Activated naive CD4-positive, alpha-beta T cell treated with Interleukin-2 at 50 U/mL for 16 hours (primary cell): ENCODE data around the gene UQCC3.
A peak's percentile ranks its signal among the peaks of the same experiment; 100 is the strongest.
"Not testable (repeated sequence)": the region's sequence is repeated elsewhere in the genome, so short reads cannot be mapped to it uniquely, and the experiment has no call there.

Experiments
- DNase-seq: peaks from one replicate; pipeline ENCODE4 v3.0.0-alpha.2; 2020

The UQCC3 gene

DNA sequence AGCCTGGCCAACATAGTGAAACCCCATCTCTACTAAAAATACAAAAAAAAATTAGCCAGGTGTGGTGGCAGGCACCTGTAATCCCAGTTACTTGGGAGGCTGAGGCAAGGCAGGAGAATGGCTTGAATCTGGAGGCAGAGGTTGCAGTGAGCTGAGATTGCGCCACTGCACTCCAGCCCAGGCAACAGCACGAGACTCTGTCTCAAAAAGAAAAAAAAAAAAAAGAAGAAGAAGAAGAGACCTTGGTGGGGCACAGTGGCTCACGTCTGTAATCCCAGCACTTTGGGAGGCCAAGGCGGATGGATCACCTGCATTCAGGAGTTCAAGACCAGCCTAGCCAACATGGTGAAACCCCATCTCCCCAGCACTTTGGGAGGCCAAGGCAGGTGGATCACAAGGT lies 32.4 kb downstream of the UQCC3 start:
- not testable (repeated sequence) for DNase-seq

DNA sequence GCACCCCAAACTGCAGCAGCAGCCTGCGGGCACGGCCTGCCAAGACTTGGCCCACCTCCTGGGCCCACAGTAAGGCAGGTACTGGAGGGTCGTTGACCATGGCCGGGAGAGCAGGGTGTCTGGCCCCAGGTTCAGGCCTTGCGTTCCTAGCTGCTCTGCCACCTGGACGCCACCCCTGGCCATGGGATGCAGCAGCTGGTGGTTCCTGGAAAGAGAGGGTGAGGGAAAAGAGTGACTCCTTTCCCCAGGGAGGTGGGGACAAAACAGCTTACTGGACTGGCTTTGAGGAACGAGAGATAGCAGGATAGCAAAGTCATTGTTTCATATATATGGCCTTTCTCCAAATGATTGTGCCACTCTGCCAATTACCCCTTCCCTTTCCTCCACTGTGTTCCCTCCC lies 33.9 kb downstream of the UQCC3 start:
- no peak for DNase-seq

DNA sequence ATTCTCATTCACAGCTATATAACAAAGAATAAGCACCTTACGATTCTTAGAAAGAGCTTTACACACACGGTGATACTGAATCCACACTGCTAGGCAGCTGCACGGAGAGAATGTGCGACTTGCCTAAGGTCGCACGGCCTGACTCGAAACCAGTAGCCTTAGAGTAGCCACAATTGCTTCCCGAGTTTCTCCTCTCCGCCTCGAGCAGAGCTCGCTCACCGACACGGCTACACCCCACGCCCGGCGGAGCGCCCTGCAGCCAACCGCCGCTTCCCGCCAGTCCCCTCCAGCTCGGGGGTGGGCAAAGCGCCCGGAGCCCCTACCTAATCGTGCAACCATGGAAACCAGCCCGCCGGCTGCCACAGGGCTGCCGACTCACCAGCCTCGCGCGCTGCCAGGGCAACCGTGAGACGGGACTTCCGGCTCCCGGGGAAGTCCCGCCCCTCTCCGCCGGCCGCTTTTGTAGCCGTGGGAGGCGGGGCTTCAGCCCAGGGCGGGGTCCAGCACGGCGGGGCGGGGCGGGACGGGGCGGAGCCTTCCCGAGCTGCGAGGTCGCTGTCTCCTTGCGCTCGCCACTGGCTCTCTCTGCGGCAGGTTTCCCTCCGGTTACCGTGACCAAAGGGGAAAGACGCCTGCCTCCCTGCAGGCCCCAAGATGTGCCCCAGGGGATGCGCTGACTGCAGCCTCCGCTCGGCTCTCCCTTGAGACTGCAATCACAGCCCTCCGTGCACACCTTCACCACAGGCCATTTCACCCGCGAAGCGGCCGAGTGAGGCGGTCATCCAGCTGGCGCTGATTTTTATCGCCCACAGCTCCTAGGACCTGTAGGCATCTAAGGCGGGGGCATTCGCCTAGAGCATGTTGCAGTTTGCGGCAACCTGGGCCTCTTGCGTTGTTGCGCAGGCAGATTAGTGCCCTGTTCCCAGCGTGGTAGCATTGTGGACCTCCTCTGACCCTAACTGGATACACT lies 34.7 kb downstream of the UQCC3 start:
- DNase-seq: peak; percentile 92

DNA sequence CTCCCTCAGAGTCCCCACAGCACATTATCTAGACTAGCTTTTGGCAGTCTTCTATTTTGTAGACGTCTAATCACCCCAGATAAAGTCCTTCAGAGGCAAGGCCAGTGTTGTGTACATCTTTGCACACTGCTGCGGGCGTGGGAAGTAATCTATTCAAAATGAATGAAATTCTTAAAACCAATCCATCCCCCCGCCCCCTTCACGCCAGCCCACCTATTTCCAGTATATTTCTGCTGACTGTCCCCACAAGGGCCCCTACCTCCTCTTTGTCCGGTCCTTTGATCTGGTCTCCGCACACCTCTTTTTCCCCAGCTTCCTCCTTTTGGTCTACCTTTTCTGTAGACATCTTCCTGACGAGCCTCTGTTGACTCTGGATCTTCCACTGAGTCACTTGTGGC lies 35.4 kb downstream of the UQCC3 start:
- DNase-seq: no peak

DNA sequence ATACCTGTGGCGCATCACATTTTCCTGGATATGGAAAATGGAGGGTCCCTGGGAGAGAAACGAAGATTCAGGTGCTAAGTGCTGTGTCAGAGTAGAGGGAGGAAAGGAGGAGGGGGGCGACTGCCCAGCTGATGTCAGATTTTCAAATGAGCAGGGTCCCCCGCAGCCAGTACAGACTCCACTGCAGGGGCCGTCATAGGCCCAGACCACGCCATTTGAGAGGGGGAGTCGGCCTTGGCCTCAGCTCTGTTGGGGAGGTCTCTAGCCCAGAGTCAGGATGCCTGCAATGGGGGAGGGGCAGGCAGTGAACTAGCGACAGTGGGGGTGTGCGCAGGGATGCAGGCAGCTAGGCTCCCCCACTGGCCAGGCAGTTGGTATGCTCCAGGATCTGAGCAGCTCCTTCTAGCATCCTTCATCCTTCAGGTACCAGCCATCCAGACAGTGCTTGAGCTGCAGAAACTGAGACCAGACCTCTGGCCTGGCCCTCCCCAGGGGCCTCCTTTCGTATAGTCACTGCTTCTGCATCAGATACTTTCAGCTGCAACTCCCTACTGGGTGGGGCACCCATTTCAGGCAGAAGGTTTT lies 35.9 kb downstream of the UQCC3 start, which contains the start of the genes BSCL2 and GNG3:
TSS of gene BSCL2 (minus strand) at position 148 of the 585 bp plus-strand sequence. CDS start 229 bp downstream, outside the sequence.
TSS of gene GNG3 (plus strand) at position 400 of the 585 bp plus-strand sequence. CDS start 620 bp downstream, outside the sequence.
- DNase-seq: no peak

DNA sequence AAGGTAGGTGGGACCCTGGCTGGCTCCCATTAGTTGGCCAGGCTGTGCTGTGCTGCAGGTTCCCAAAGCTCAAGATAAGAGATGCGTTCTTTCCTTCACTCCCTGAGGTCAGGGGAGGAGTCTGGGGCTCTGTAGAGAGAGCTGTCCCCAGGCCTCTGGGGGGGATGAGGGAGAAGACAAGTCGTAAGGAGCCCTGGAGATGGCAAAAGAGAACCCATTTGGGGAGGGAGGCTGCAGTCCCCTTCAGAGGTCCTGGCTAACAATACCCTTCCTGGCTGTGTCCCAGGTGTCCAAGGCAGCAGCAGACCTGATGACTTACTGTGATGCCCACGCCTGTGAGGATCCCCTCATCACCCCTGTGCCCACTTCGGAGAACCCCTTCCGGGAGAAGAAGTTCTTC lies 36.9 kb downstream of the UQCC3 start:
- DNase-seq: no peak

DNA sequence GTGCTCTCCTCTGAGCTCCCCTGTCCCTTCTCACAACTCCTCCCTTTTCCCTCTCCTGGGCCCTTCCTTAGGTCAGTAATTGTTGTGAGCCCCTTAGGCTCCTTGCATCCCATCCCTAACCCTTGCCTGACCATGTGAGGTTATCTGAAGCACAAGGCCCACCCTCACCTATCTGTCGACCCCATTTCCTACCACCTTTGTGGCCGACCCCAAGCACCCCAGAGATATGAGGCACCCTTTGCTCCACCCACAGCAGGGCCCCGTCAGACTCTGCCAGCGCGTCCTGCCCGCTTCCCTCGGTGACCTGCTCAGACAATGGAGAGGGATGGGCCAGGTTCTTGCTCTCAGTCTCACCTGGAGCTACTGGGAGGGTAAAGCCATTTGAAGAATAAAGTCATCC lies 37.3 kb downstream of the UQCC3 start:
- DNase-seq: peak; percentile 42

DNA sequence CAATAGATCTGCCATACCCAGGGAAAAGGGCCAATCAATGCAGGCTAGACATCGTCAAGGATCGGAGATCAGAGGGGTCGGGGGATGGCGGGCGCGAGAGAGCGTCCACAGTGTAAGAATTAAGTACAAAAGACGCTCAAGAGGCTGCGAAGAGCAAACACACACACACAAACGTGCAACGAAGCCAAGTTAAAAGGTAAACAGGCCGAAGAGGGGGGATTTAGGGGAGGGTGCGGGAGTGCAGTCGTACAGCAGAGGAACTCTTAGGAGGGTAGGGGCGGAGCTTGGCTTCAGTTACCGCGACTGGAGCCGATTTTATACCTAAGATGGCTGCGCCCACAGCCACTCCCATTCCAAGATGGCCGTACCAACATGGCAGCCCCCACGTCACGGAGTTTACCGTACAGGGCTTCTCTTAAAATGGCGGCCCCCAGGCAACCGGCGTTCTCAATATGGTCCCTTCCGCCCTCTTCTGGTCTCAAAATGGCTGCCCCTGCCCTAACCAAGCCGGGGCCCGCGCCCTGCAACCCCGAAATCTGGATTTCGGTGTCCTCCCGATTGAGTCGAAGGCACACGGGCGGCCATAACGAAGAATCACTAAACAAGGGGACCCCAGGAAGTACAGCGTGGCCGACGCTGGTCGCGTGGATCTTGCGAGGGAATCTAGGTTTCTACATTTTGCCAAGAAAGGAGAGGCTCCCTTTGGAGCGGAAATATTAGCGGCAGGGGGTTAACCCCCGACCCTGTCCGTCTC lies 38.0 kb downstream of the UQCC3 start:
- DNase-seq: peak; percentile 96

DNA sequence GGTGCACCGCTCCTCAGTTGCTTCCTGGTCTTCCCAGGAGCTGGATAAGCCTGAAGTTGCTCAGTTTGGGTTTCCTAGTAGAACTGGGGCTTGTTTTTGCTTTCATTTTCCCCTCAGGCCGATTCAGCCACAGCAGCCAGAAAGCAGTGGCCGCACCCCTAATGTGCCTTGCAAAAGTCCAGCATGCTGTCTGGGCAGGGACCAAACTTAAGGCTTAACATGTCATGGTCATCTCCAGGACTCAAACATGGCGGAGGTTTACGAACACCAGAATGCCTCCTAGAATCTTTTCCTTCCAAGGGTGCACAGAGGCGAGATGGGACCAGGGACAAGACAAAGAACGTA lies 38.5 kb downstream of the UQCC3 start:
- no peak for DNase-seq

DNA sequence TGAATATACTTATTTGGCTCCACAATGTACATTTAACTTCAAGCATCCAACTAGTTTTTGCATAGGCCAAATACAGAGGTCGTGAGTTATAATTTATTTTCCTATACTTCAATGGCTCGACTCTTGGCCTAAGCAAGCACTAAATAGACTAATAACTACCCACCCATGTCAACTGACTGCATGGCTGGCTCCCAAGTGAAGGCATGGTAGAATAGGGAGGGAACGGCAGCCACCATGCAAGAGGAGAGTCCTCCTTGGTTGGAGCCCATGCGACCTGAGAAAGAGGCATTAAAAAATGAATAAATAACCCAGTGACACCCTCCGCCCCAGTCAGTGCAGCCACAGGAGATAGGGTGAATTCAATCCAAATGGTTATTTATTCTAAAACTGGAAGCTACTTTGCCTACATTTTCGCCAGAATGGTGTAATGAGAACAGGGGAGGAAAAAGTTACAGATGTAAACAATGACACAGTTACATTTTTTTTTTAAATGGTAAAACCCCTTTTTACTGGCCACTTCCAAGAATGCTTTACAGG lies 40.9 kb downstream of the UQCC3 start:
- no peak for DNase-seq

DNA sequence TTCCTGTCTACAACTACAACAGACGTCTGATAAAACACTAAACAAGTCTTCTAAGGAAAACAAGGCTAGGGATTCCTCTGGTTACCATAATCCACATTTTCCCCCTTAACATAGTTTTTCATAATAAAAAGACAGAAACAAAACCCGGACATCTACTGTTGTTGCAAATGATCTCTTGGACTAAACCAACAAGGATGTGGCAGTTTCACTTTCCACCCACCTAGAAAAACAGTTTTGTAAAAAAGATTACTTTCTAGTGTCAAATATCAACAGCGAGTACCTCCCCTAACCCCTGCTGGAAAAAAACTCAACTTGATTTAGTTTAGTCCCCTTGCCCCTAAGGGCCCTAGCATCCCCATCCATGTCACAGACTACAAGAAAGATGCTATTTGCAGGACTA lies 41.4 kb downstream of the UQCC3 start:
- DNase-seq: no peak

DNA sequence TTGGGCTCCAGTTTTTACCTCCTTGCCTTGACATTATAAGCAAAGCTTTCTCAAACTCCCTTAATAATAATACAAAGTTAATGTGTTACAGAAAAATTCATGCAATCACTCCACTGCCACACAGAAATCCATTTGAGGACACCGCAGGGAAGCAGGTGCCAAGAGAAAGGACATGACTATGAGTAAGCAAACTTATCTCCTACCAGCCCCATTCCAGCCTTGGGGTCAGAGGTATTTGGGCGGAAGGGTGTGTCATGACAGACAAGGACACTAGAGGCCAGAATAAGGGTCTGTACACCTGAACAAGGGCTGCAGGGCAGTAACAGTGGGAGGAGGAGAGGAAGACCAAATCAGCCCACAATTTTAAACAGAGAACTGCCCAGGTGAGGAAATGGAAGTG lies 41.9 kb downstream of the UQCC3 start:
- DNase-seq: no peak

DNA sequence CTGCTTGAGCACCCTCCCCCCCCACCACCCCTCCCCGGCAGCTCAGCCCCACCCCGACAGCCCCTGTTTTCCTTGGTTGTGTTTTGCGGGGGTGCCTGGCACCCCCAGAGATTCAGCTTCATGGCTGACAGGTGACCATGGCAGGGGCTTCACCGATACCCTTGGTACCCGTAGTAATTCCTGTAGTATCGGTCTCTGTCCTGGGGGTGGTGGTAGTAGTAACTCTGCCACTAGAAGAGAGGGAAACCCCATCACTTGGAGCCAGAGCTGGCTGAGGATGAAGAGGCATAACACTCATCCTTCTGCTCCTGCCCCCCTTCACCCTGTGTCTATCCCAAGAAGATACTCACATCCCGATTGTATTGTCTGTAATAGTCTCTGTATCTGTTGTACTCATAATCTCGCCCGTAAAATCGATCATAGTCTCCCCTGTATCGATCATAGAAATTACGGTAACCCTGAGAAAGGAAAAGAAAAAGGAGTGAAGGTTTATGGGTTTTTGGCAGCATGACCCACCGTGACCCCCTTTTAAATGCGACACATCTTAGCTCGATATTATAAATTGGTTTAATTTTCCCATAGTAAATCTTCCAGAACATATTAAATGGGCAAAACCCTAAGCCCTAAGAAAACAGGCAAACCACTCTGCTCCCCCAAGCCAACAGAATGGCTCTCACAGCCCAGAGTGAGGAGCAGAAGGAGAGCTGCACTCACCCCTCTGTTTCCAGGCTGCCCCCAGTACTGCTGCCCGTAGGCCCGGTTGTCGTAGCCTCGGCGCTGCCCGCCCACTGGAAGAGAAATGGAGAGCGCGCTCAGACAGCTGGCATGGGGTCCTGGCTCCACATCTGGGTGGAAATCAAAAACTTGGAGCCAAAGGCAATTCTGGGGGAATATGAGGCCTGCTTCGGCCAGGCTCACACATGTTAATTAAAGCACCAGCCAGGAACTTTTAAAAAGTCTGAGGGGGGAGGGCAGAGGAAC lies 44.0 kb downstream of the UQCC3 start:
- no peak for DNase-seq

DNA sequence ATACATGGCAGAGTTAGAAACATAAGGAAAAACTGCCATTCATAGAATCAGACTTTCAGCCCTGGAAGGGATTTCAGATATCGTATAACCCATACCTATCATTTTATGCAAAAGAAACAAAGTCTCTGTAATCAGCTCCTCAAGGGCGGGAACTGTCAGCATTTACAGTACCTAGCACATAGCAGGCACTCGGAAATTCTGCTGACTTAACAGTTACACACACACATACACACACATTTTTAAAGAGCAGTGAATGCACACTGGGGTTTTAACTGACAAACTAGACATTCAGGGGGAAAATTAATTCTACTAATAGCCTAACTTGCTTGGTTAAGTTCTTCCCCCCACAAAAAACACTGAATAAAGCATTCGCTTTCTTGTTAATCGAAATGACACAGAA lies 44.7 kb downstream of the UQCC3 start:
- DNase-seq: no peak

DNA sequence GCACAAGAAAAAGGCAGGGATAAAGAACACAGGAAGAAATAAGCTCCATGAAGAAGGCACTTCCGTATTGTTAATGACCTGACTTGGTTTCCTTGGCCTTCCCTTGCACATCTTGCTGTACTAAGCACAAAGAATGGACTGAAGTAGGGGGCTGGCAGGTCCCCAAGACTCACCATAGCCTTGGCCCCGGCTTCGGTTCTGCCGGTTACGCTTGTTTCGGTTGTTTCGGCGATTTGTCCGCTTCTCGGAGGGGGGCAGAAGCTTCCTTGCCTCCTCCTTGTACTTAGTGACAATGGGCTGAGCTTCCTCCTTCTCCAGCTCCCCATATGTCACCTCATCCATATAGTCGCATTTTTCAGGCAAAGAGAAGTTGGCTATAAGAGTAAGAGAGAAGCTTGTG lies 45.3 kb downstream of the UQCC3 start:
- DNase-seq: no peak

DNA sequence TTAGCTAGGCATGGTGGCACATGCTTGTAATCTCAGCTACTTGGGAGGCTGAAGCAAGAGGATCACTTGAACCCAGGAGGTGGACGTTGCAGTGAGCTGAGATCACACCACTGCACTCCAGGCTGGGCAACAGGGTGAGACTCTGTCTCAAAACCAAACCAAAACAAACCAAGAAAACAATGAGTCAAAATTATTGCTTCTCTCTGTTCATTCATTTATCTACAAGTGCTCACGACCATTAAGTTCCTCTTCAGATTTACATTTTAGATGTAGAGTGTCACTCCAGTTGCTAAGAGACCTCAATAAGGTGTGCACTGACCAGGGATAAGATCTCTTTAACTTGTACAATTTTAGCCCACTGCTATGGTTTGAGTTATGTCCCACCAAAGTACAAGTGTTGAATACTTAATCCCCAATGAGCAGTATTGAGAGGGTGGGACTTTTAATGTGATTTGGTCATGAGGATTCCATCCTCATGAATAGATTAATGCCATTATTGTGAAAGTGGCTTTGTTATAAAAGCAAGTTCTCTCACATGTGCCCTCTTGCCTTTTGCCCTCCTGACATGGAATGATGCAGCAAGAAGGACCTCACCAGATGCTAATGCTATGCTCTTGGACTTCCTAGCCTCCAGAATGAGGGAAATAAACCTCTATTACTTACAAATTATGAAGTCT lies 48.0 kb downstream of the UQCC3 start:
- DNase-seq: no peak

DNA sequence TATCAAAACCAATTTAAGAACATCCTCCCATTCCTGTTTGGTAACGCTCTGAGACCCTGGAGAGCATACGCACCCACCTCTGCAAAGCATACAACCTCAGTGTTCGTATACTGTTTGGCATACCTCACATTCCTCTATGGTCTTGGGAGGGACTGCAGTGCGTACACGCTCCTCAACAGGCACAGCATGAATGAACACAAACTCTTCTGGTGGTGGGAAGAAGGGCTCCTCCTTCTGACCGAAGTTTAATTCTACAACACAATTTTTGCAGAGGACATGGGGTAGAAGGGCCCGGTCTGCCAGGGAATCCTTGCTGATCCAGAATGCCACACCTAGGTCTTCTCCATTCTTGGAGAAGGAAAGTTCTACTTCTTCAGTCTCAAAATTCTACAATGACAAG lies 50.5 kb downstream of the UQCC3 start:
- DNase-seq: no peak
